GM18951 (cell line): Measurements from ENCODE around the gene PSAPL1.

Source experiments
- POLR2A ChIP-seq: IDR thresholded peaks from 4 replicates; pipeline ENCODE4 v1.6.1; 2011; ENCODE audit warnings: mild to moderate bottlenecking; ENCODE audit not compliant: insufficient read length, insufficient read depth; ENCODE audit errors: extremely low read depth
- in situ Hi-C: fragments of 300-500 bp; cut with MboI; formaldehyde crosslinking; loops from one replicate; pipeline ENCODE4 v1.12.0; 2022; ENCODE audit warnings: low sequenced_read_pairs, mixed read lengths, inconsistent platforms; ENCODE audit not compliant: unreplicated experiment

PSAPL1 gene

DNA sequence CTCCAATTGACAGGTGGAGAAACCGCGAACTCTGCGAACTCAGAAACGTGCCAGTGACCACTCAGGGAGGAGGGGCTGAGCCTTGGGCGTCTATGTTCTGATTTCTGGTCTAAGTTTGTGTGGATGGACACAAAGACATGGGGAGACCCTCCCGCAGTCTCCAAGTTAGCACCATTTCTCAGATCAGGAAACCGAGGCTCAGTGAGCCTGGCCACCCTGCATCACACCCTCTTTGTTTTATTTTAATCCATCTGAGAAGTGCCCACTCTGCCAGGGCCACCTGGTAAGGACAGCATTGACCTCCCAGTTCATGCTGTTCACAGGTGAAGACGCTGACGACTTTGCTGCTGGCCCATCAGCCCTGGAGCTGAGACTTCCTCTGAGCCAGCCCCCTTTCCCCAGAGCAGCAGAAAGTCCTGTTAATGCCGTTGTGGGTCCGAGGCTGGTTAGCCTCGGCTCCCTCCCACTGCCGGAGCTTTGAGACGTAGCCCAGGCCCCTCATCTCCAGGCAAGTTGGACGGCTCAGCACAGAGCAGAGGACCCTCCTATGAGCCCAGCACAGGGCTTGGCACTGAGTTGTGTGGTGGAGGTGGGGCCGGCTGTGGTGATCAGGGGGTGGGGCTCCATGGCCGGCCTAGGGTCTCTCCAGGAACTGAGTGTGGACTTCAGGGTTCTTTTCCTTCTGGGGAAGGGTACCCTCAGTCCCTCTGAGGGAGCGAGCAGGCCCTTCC lies 43.7 kb downstream of the PSAPL1 start:
- no peak for TF ChIP-seq POLR2A
- in situ Hi-C loops: no loop called here

DNA sequence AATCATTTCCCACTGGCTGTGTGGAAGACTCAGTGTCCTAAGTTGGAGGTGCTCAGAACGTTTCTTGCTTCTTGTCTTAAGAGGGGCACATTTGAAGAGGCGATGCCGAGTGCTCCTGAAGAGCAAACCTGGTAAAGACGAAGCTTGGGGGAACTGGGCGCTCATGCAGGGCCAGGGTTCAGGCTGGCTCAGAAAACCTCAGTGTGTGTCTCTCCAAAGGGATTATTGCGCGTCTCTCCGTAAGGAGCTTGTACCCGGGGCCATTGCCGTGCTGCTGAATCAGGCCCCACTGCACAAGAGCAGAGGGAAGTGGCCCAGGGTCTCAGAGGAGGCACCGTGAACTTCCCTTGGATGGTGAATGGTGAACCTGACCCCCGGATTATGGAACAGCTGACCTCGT lies 44.4 kb downstream of the PSAPL1 start:
- in situ Hi-C loops: no loop called here
- no peak for TF ChIP-seq POLR2A

DNA sequence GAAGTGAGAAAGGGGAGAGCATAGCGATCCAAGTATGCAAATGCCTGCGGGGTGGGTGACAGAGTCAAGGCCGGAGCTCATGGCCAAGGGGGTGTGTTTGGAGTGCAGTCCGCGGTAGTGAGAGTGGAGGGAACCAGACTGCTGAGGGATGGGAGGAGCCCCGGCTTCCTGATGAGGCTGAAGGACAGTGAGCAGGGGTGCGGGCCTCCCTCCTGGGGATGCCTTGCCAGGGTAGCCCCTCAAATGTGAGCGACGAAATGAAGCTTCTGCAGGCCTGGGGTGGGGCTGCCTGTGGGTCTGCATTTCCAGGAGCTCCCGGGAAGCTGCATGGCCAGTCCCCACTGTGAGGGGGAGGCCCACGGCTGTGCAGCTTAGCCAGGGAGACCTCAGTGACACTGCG lies 45.0 kb downstream of the PSAPL1 start:
- in situ Hi-C loops: no loop called here
- TF ChIP-seq POLR2A: no peak

DNA sequence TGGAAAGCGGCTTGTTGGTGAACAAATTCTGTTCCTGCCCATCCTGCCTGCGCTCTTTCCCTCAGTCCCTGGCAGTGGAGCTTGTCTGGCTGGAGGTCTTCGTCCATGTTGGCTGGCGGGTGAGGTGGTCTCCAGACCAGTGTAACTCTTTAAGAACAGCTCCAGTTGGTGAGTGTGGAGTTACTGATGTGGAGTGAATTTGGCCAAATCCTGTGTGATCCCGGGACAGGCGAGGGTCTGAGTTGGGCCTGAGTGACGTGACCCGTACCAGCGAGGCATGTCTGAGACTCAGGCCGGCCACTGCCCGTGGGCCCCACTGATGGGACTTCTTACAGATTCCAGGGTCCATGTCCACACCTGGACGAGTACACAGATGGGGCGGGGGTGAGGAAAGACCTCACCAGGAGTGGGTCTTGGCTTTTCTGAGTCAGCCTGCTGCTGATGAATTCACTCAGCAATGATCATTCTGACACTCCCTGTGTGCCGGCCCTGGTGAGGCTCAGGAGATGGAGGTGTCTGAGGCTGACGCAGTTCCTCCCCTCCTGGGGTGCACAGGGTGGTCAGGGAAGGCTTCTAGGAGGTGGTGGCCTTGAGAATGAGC lies 45.5 kb downstream of the PSAPL1 start:
- TF ChIP-seq POLR2A: no peak

DNA sequence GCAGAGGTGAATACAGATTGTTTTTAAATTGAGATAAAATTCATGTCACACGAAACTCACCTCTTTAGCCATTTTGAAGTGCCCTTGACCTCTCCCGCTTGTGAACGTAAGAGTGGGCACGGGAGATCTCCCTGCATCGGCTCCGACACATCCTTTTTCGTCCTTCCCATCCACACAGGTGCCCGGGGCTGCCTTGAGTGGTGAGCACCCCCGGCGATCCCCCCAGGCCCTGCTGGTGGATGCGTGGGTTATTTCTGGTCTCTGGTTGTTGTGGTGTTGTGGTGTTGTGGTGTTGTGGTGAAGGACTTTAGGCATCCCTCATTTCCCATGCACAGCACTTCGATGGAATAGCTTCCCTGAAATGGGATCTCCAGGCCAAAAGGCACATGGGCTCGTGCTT lies 46.1 kb downstream of the PSAPL1 start:
- in situ Hi-C loops: no loop called here
- TF ChIP-seq POLR2A: no peak

More for the DNA sequence above, 45.5 kb downstream of the PSAPL1 start:
- in situ Hi-C loops: no loop called here

DNA sequence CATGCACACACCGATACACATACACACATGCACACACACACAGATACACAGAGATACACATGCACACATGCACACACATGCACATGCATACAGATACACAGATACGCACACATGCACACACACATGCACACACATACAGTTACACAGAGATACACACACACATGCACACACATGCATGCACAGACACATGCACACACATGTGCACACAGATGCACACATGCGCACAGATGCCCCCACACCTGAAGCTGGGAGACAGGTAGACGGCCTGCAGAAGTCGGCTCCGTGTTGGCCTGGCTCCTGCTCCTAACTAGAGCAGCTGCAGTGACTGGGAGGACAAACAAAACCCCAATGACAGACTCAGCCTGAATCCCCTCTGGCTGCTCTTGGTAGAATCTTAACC lies 46.8 kb downstream of the PSAPL1 start:
- TF ChIP-seq POLR2A: no peak
- in situ Hi-C loops: no loop called here

DNA sequence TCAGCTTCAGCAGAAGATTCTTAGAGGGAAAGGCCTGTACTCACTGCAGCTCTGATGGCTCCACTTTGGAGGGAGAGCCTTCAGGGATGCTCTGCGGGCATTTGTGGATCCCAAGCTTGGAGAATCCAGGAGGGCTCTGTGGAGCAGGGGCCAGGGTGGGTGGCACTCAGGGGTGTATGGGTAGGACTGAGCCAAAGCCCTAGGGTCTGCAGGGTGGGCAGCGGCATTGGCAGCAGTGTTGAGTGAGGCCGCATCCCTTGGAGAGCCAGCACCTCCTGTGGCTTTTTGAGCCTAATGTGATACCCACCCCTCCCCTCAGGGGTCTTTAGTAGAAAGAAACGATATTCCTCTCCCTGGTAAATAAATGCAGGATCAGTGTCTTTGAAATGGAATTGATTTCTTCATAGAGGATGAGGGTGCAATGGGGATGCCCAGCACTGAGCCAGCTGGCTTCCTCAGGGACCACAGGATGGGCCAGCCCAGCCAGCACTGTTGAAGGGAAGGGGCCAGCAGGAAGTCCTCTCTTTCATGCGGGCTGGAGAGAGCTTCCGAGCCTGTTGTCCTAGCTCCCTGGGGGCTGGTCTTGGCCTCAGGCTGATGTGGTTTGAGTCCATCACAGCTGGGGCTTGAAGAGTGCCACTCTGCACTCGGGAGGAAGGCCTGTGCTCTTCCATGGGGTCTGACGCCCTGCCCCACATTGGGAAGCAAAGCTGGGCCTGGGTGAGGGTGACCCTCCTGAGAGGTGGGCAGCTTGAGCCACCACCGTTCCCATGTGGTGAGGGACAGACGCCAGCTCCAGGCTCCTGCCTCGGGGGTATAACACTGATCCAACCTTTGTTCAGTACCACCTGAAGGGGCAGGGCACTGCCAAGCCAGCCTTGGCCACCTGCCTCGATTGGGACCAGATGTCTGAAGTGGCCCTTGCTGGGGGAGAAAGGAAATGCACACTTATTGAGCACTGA lies 49.5 kb downstream of the PSAPL1 start:
- TF ChIP-seq POLR2A: no peak
- in situ Hi-C loops: no loop called here

DNA sequence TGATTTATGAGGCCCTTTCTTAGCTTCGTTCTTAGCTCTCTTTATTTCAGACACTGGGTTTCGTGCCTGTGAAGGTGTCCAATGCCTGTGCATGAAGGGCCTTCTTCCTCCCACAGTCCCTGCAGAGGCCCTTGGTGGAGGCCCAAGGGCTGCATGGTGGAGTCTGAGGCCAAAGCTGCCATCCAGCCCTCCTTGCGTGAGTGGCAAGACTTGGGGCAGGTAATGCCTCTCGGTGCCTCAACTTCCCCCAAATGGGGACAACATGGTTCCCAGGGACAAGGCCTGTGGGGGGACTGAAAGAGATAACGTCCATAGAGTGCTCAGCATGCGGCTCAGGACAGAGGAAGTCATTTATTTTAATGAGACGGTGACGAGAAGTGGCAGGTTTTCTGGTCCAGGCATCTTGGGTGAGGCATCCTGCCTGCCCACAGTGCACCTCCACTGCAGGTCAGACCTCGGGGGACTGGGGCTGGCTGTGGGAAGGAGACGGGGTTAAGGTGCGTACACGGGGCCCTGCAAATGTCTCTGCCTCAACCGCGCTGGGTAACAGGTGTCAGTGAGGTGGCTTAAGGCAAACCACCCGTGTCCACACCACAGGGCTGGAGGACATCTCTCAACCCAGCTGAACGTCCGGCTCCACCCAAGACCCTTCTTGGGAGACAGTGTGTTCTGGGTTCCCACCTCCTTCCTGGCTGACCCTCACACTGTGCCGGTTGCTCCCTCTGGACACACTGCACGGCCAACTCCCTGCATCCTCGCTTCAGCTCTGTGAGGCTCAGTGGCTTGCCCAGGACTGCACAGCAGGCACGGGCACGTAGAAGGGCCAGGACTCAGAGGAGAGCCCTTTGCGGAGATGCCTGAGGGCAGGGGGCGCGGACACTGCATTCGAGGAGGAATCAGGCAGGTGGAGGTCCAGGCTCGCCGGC lies 50.5 kb downstream of the PSAPL1 start:
- TF ChIP-seq POLR2A: no peak
- in situ Hi-C loops: no loop called here

DNA sequence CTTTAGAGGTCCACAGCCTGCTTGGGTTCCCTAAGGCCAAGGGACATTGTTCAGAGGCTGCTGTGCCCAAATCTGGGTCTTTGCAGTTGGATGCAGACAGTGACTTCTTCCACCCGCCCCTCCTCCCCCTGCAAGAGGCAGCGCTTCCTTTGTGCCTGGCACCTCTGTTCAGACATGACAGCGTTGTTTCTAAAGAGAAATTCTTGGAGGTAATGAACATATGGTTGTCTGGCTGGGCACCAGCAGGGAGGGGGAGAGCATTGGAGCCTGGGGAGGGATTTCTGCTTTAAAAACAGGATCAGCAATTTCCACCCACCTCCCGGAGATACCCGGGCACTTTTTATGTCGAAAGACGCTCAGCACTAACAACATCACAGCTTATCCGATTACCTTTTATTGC lies 51.5 kb downstream of the PSAPL1 start:
- TF ChIP-seq POLR2A: no peak
- in situ Hi-C loops: no loop called here

DNA sequence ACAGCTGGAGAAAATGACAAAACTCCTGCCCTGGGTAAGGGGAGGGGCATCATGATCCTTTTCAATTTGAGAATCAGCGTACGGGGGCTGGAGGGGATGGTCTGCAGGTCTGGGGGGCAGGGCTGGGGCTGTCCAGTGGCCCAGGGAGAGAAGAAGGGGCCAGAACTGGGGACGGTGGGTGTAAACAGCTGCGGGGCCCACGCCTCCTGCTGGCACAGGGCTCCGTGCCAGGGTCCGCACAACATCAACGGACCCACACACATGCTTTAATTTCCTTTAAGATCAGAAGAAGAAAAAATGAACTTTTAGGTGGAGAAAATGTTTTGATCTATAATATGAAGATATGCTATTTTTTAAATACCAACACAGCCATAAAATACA lies 52.1 kb downstream of the PSAPL1 start:
- no peak for TF ChIP-seq POLR2A
- in situ Hi-C loops: no loop called here

DNA sequence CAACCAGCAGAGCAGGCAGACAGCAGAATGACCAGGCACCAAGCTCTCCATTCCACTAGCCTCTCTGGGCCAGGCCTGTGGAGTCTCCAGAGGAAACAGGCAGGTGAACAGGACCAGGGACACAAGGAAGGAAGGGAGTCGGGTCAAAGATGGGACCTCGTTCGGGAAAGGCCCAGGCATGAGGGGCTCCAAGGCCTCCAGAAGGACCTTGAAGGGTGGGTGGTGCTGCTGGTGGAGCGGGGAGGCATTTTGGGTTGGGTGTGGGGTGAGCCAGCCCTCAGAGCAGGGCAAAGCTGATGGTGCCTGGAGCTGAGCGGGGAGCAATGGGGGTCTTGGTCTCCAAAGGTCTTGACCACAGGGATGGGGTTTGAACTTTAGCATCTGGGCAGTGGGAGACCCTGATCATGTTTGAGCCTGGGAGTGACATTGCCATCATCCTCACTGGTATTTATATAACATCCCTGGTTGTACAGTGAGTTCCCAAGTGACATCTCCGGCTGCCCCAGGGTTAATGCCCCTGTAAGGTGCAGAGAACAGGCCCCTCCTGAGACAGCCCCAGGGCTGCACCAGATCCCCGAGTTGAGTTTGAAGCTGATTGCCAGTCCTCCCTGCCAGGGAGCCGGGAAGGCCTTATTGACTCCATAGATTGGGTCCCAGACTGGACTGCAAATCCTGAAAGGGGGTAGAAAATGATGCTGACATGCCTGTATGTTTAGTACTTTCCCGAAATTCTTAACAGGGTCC lies 52.7 kb downstream of the PSAPL1 start:
- in situ Hi-C loops: no loop called here
- TF ChIP-seq POLR2A: no peak
